Breast epithelium (tissue), 3 donors: ENCODE measurements around the gene FAH.

Experiments used
- CTCF ChIP-seq, 3 donors: fragments of 450-650 bp; IDR thresholded peaks; one replicate each; pipeline ENCODE4 v1.5.1; 2016 to 2017; ENCODE audit warnings: antibody characterized with exemption in 3 of 3, mild to moderate bottlenecking in 3 of 3, moderate library complexity in 3 of 3
- POLR2A ChIP-seq: fragments of 450-650 bp; IDR thresholded peaks from one replicate; pipeline ENCODE4 v1.6.1; 2016; ENCODE audit warnings: antibody characterized with exemption, mild to moderate bottlenecking, moderate library complexity

GRCh38 chr15:80203361-80203885 lies 50.6 kb downstream of the FAH start:
- no peak for TF ChIP-seq CTCF (IDR thresholded peaks at IDR 0.05)
- TF ChIP-seq POLR2A: no peak
